DND-41 (cell line): ENCODE measurements around the gene TMC2.
"Not testable (repeated sequence)": the region's sequence is repeated elsewhere in the genome, so short reads cannot be mapped to it uniquely, and the experiment has no call there.

Experiments used
- EZH2 ChIP-seq: IDR thresholded peaks from 3 replicates; pipeline ENCODE4 v1.6.1; 2012; ENCODE audit warnings: borderline replicate concordance, low read depth, mild to moderate bottlenecking, moderate library complexity, low read length, inconsistent platforms; ENCODE audit not compliant: severe bottlenecking
- TF ChIP-seq, protein P1 (sequence below): IDR thresholded peaks from 2 replicates; pipeline ENCODE4 v1.5.1; 2012; ENCODE audit warnings: borderline replicate concordance, low read length, moderate library complexity, mild to moderate bottlenecking; ENCODE audit not compliant: poor library complexity, severe bottlenecking; ENCODE audit errors: extremely low read depth

DNA sequence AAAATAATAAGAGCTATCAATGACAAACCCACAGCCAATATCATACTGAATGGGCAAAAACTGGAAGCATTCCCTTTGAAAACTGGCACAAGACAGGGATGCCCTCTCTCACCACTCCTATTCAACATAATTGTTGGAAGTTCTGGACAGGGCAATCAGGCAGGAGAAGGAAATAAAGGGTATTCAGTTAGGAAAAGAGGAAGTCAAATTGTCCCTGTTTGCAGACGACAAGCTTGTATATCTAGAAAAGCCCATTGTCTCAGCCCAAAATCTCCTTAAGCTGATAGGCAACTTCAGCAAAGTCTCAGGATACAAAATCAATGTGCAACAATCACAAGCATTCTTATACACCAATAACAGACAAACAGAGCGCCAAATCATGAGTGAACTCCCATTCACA is 31.6 kb upstream of the TMC2 start:
- TF ChIP-seq, protein P1, sequence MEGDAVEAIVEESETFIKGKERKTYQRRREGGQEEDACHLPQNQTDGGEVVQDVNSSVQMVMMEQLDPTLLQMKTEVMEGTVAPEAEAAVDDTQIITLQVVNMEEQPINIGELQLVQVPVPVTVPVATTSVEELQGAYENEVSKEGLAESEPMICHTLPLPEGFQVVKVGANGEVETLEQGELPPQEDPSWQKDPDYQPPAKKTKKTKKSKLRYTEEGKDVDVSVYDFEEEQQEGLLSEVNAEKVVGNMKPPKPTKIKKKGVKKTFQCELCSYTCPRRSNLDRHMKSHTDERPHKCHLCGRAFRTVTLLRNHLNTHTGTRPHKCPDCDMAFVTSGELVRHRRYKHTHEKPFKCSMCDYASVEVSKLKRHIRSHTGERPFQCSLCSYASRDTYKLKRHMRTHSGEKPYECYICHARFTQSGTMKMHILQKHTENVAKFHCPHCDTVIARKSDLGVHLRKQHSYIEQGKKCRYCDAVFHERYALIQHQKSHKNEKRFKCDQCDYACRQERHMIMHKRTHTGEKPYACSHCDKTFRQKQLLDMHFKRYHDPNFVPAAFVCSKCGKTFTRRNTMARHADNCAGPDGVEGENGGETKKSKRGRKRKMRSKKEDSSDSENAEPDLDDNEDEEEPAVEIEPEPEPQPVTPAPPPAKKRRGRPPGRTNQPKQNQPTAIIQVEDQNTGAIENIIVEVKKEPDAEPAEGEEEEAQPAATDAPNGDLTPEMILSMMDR: not testable (repeated sequence)
- TF ChIP-seq EZH2: not testable (repeated sequence)
